Measurements from ENCODE around the gene PITX1.

DNA sequence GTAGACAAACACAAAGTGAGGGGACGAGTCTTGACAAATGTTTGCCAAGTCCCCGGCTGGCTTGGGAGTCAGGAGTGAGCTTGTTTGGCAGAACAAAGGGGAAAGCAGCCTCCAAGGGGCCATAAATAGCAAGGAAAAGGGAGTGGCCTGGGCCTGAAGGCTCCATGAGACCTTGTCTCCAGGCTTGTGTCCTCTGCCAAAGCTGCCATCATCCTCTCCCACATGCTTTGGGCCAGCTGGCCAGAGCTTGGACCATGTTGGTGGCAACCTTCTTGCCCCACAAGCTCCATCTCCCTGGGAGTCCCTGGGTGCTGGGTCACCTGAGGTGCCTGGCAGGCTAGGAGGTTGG is 13.3 kb upstream of the PITX1 start:
- TF ChIP-seq TAF1 (IDR thresholded peaks at IDR 0.05; ENCODE audit: low read depth, low read length) (no peak), POLR2AphosphoS5 (IDR thresholded peaks at IDR 0.05; ENCODE audit: low read depth, low read length) (no peak), POU2F2 (IDR thresholded peaks at IDR 0.05; ENCODE audit: low read depth, low read length) (no peak), POLR2A (IDR thresholded peaks at IDR 0.05; ENCODE audit: low read depth, low read length) (no peak), SPI1 (IDR thresholded peaks at IDR 0.05; ENCODE audit: low read depth, low read length) (no peak)

Data from GM12891 (cell line).